NCI-H82 treated with DMSO at 0.1 percent for 48 hours (cell line): ENCODE measurements around the gene DNM2.

Experiments used
- DNase-seq: peaks from one replicate; lab custom pipeline; 2025; ENCODE audit not compliant: unreplicated experiment; lab: John Stamatoyannopoulos, UW

DNM2 gene

DNA sequence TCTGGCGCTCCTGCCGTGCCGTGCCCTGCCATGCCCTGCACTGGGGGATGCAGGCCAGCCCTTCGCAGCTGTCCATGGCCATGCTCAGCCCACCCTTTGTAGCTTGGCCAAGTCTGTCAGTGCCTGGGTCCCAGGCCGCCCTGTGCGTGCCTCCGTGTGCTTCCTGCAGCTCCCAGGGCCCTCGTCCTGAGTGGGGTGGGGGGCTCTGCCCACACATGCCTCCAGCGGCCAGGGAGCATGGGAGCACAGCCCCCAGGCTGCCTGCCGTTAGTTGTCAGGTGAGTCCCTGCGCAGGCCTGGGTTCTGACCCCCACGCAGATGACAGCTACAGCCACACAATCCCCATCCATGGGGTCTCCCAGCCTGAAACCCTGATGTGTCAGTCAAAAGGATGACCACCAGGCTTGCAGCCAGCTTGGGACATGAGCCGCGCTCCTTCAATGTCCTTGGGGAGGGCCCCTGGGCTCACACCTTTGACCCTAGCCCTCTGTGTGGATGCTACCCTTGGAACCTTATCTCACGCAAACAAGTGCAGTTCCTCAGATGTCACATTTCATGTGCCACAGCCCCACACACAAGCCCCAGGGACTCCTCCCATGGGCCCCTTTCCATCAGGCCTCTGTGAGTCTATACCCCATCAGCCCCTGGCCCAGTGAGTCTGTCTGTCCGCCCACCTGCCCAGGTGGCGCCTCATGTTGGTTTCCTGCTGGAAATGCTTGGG is 93.7 kb downstream of the DNM2 start:
- DNase-seq: no peak

DNA sequence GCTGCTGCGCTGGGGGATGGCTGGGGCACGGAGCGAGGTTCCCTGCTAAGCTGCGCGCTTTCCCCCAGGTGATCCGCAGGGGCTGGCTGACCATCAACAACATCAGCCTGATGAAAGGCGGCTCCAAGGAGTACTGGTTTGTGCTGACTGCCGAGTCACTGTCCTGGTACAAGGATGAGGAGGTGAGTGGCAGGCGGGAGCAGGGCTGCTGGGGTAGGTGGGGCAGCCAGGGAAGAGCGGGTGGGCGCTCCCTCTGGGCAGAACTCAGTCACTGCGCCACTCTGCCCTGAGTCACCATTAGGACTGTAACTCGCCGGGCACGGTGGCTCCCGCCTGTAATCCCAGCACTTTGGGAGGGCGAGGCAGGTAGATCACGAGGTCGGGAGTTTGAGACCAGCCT is 94.3 kb downstream of the DNM2 start:
- DNase-seq: no peak

DNA sequence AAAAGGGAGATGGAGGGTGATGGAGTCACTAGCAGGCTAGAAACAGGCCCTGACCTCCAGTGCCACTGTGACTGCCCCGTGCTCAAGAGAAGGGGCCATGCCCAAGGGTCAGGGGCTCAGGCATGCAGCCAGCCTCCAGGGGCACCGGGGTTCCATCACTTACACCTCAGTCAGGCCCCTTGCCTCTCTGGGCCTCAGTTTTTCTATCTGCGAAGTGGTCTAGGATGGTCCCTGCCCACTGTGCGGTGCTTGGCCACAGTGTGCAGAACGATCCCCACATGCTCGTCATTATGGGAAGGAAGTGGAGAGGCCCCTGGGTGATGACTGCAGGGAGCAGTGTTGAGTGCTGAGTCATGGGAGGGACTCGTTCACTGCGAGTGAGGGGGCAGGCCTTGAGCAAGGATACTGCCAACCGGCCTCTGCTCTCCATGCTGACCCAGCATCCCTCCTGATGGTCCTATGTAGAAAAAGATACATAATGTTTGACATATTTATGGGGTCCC is 95.1 kb downstream of the DNM2 start:
- DNase-seq: no peak

DNA sequence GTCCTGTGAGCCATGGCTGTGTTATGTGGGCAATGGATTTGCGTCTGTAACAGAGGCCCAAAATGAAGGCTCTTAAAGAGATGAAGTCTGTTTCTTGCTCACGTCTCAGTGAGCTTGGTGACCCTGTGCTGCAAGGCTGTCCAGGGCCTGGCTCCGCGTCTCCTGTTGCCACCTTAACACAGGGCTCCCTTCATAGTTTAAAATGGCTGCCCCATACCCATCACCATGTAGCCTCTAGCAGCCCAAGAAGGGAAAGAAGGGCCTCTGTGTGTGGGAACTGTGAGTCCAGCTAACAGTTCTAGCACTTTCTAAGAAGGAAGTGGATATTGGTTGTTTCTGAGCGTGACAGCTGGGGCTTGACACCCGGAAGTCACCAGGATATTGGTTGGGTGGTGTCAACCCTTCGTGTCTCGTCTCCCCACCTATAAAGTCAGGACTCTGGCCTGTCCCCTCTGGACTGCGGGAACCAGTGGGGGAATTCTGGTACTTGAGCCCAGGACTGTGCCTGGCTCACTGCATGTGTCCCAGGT is 97.2 kb downstream of the DNM2 start:
- DNase-seq: no peak

DNA sequence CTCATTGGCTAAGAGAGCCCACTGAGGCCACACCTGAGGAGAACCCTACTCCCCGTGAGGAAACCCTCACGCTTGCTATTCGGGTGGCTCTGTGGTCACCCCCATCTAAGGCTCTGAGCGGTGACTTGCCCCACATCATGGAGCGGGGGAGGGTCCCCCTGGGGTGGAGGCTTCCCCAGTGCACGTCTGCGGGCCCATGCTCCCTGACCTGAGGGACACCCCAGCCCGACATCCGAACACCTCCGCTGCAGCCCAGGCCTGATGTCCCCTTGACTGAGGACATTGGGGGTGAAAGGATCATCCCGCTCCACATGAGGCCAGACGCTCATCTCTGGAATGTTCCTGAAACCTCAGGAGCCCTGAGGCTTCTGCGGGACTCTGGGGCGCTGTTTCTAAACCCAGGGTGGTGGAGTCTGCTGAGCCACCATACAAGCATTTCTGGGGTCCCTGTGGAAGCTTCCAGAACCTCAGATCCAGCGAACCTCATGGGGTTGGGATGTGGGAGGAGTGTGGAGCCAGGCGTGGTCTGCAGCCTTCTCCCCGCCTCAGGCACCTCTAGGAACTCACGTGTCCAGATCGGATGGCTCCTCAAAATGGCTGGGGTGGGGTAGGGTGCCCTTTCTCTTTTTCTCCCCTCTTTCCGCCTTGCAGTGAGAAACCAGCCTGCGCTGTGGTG is 98.2 kb downstream of the DNM2 start:
- DNase-seq: no peak

DNA sequence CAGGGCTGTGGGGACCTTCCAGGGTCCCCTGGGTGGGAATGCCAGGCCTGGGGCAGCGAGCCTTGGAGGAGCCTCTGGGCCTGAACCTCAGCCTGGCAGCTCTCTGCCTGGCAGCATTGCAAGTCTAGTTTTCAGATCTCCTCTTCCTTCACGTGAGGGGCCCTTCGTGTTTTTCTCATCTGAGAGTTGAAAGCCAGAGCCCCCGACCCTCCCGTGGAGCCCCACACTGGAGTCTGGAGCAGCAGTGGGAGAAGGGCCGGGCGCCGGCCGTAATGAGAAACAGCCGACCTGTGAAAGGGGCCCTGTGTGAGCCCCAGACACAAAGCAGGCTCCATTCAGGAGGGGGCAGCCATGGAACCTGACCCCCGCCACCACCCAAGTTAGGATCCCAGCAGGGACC is 98.8 kb downstream of the DNM2 start:
- no peak for DNase-seq

DNA sequence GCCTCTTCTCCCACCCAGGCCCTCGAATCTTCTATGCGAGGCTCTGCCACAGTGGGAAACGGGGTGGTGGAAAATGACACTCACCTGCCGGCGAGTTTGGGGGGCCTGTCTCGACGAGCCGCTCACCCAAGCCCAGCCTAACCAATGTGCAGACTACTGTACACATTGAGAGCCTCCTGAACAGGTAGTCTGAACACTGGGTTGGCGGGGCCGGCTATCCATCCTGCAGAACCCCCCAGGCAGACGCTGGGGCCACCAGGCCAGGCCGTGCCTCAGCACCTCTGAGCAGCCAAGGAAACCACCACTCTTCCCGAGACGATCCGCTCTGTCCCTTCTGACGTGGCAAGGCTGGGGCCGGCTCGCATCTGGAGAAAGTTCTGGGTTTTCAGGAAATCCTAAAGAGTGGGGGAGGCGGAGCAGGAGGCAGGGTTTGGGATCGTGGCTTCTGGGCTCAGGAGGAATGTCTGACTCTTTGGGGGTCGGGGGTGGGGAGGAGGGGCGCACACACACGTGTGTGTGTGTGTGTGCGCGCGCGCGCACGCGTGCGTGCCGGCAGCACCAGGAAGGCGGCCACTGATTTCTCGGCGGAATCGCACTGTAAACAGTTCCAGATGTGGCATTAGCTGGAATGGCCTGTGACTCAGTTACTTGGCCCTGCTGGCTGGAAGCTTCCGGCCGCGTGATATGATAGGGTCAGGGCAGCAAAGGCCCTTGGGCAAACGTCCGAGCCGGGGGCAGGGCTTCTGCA is 99.6 kb downstream of the DNM2 start:
- DNase-seq: no peak

DNA sequence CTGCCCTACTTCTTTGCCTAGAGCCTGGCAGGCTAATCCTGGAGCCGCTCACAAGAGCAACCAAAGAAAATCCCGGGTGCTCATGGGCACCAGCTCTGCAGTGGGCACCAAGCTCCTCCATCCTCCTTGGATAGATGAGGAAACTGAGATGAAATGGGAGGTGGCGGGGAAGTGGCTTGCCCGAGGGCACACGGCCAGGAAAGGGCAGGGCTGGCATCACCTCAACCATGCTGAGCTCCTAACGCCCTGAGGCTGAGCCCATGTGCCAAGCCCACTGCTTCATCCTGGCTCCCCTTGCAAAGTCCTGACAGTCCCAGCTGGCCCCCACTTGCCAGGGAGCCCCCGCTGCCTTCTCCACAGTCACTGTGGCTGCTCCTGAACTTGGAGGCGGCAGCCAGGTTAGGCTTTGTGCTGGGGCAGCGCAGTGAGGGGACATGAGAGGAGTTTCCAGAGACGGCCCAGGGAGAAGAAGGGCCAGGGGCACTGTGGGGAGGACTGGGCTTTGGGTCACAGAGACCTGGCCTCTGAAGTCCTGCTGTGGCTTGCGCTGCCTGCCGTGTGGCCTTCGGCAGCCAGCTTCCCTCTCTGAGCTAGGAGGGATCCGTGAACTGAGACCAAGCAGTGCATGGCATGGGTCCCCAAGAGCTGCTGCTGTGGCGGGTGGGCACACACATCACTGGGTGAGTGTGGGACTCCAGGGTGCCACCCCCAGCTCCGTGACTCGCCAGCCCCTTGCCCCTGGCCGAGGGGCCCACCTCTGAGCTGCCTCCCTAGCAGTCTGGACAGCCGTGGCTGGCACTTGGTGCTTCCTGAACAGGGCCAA is 100.6 kb downstream of the DNM2 start:
- DNase-seq: no peak

DNA sequence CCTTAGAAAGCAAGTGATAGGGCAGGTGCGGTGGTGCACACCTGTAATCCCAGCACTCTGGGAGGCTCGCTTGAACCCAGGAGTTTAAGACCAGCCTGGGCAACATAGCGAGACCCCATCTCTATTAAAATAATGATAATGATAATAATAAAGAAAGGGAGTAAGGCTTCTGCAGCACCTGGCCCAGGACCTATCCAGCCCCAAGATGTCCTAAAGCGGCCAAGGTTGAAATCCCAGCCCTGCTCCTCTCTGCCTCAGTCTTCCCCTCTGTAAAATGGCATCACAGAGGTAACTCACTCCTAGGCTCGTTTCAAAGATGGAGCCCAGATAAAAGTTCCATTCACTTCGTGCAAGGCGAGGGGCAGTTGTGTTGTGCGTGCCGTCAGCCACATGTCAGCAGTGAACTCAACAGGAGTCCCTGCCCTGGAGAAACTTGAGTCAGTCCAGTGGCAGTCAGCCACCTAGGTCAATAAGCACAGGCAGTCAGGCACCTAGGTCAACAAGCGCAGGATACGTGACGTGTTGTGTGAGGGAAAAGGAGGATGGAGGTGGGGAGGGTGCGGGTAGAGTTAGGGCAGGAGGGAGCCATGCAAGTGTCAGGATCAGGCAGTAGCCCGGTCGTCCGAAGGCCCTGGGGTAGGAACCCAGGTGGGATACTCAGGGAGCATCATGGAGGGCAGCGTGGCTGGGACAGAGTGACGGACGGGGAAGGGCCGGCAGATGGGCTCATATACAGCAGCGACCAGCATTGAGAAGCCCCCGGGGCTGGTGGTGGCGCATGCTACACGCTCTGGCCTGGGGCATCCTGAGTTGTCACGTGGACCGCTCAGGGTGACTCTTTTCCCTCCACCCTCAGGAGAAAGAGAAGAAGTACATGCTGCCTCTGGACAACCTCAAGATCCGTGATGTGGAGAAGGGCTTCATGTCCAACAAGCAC is 101.5 kb downstream of the DNM2 start:
- DNase-seq: no peak

DNA sequence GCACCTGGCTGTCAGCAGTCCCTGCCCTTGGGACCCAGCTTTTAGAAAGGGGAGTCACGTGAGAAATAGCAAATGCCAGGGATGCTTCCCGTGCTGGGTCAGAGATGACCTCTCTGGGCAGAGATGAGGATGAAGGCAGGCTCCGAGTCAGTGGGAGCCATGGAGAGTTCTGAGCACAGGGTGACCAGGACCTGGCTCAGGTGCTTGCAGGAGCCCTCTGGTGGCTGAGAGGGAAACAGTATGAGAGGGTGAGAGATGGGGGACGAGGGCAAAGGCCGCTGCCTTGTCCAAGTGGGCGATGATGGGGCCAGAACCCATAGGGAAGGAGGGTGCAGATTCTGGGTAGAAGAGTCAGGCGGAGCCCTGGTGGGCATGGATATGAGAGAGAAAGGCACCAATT is 102.3 kb downstream of the DNM2 start:
- no peak for DNase-seq

DNA sequence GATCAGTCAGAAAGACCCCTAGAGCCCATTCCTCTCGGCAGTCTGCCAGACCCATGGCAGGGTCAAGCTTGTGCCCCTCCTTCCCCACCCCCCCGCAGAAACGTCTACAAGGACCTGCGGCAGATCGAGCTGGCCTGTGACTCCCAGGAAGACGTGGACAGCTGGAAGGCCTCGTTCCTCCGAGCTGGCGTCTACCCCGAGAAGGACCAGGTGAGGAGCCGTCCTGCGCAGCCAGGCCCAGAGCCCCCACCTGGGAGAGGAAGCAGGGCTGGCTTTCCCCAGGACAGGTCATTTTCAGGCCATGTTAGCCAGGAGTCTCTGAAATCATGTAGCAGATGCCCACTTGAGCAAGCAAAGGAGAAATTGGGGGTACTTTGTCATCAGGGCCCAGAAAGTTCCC is 105.8 kb downstream of the DNM2 start:
- no peak for DNase-seq

DNA sequence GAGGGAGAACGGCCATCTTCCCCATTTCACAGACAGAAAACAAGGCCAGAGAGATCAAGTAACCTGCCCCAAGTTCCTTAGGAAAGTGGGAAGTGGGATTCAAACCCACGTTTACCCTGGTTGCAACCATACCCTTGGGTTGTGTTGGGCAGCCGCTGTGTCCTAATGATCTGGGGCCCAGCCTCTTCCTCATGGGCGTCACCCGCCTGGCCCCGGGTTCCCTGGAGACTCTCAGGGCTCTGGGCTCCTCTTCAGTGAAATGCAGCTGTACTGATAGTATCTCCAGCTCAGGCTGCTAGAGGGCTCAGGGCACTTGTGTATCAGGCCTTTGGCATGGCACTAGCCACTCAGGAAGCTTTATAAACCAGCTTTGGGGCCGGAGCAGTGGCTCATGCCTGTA is 108.4 kb downstream of the DNM2 start:
- no peak for DNase-seq

DNA sequence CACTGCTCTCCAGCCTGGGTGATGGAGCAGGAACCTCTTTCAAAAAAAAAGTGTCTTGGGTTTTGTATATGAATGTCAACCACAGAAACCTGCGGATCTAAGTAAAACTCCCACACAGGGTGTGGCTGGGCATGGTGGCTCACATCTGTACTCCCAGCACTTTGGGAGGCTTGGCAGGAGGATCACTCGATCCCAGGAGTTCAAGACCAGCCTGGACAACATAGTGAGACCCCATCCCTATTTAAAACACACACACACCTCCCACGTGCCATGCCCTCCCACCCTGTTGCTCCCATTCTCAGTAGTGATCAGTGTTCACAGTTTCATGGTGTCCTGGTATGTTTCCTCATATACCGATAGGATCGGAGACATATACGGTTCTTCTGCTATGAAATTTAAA is 109.0 kb downstream of the DNM2 start:
- DNase-seq: no peak

DNA sequence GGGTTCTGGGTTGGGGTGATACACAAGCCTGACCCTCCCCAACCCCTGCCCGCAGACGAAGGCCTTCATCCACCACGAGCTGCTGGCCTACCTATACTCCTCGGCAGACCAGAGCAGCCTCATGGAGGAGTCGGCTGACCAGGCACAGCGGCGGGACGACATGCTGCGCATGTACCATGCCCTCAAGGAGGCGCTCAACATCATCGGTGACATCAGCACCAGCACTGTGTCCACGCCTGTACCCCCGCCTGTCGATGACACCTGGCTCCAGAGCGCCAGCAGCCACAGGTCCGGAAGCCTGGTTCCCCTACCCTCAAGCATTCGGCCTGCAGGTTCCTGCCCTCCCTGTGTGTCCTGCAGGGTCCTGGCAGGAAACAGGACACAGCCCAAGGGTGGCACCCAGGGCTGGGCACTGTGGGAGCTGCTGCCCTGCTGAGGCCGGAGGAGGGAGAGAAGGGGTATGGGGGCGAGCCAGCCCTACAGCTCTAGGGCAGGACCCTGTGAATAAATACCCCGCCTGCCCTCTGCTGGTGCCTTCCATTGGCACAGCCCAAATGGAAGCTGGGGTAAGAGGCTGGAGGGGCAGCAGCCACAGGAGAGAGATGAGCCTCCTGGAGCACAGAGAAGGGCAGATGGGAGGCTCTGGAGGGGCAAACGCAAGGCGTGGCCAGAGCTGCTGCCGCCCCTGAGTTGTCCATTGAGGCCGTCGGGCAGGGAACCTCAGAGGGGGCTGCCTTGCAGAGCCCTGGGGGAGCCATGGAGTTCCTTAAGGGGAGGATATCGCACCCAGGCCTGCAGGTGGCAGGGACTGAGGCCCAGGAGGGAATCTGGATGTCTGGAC is 111.3 kb downstream of the DNM2 start:
- no peak for DNase-seq

DNA sequence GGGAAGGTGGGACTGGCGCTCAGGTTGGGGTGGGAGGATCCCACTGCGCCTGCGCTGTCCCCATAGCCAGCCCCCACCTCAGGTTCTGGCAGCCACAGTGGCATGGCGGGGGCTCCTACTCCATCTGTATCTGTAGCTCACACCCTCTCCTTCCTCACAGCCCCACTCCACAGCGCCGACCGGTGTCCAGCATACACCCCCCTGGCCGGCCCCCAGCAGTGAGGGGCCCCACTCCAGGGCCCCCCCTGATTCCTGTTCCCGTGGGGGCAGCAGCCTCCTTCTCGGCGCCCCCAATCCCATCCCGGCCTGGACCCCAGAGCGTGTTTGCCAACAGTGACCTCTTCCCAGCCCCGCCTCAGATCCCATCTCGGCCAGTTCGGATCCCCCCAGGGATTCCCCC is 112.1 kb downstream of the DNM2 start:
- DNase-seq: no peak

DNA sequence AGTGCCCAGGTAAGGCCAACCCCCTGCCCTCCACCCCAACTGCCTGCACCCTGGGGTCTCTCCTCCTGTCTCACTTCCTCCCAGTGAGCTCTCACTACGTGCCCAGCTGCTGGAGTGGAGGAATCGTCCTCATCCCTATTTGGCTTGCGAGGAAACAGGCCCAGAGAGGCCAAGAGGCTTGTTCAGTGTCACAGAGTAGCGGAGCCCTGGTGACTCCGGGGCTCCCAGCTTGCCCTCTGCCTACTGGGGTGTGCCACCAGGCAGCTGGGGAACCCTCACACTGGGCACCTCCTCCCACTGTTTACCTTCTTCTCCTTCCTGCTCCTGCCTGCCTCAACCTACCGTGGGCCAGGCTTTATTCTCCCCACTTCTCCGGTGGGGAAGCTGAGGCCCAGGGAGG is 112.5 kb downstream of the DNM2 start:
- DNase-seq: no peak

DNA sequence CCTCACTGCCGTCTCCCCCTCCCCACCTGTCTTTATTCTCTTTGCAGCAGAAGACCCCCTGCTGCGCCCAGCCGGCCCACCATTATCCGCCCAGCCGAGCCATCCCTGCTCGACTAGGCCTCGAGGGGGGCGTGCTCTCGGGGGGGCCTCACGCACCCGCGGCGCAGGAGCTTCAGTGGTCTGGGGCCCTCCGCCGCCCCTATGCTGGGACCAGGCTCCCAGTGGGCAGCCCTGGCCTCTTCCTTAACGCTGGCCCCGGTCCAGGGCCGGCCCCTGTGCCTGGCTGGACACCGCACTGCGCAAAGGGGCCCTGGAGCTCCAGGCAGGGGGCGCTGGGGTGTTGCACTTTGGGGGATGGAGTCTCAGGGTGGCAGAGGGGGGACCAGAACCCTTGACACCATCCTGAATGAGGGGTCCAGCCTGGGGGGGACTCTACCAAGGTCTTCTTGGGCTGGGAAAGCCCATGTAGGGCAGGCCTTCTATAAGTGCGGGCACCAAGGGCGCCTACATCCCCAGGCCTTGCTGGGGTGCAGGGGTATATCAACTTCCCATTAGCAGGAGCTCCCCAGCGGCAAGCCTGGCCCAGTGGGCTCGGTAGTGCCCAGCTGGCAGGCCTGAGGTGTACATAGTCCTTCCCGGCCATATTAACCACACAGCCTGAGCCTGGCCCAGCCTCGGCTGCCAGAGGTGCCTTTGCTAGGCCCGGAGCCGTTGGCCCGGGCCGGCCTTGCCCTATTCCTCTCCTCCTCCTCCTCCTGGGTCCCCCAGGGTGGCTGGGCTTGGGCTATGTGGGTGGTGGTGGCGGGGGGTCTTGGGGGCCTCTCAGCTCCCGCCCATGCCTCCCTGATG is 113.3 kb downstream of the DNM2 start:
- DNase-seq: no peak
